Activated T-cell treated with anti-CD3 and anti-CD28 coated beads for 48 hours (primary cell): ENCODE results near the gene IL4I1.

Source experiments
- DNase-seq: peaks from one replicate; pipeline ENCODE4 v3.0.0-alpha.2; 2020; ENCODE audit warnings: low read depth

IL4I1 gene

DNA sequence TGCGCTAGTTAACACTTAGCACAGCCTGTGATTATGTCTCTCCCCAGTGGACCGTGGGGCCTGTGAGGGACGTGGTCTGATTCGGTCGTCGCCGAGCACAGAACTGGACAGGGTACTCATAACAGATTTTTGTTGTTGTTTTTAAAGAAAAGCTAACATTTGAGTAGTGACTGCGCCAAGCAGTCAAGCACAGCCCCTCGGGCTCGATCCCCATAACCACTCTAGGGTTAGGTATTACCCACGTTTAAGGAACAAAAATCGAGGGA is 46.5 kb downstream of the IL4I1 start:
- DNase-seq = no peak

DNA sequence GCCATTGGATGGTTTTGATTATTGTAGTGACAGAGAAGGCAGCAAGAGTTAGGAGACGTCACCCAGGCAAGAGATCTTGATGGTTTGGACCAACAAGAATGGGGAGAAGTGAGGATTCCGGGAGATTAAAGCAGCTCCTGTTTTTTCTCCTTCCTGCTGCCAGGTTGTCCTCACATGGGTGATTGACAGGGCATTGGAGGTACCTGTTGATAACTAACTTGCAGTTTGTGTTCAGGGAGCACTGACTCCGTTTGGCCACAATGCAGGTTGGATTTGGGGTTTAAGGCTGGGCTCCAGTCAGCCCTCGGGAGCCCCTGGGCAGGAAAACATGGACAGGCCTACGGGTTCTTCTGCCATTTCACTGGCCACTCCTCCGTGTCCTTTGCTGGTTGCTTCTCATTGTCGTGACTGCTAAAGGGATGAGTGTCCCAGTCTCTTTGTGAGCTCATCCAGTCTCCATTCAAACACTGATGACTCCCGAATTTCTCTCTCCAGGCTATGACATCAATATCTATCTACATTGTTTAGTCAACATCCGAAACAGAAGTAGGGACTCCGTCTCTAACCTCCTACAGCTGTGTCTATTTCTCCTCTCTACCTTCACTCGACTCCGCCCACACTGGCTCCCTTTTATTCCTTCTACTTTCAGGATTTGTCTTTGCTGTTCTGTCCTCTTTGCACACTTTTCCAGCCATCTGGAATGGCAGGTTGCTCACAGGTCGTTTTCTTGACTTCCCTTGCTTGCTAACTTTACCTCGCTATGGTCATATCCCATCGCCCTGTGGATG is 47.1 kb downstream of the IL4I1 start:
- no peak for DNase-seq

DNA sequence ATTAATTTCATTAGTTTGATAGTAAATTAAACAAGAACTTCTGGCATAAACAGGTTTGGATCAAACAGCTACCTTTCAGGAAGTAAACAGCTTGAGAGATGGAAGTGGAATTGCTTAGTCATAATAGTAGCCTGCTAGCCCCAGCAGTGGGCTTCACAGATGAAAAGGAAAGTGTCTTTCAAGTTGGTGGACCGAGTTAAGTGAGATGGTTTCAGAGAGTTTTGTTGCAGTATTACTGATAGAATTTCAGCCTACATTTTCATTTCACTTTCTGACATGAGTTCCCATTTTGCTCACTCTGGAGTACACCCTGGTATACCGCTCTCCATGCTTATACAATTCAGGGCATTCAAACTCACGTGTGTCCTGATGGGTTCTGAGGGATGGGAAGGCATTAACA is 47.7 kb downstream of the IL4I1 start:
- DNase-seq = no peak

DNA sequence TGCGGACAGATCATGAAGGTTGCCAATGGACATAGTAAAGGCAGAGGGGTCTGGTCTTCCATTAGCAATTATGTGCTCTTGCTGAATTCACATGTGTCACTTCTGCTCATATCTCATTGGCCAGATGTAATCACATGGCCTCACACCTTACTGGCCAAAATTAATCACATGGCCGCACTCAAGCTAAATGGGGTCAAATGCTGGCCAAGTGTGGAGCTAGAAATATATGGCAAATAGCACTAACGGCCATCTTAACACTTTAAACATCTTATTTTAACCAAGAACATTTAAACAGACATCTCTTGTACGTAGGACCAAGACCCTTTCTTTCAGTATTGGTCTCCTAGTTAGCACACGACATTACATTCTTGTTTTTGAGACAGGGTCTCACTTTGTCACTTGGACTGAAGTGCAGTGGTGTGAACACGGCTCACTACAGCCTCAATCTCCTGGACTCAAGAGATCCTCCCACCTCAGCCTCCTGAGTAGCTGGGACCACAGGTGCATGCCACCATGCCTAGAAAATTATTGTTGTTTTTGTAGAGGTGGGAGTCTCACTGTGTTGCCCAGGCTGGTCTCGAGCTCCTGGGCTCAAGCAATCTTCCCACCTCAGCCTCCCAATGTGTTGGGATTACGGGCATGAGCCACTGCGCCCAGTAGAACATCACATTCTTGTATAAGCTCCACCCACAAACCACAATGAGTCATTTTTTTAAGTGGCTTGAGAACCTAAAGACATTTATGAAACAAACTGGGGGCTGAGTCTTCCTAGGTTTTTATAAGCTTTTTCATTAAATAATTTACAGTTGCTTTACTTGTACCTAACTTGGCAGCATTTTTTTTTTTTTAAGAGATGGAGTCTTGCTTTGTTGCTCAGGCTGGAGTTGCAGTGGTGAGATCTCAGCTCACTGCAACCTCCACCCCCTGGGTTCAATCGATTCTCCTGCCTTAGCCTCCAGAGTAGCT is 48.7 kb downstream of the IL4I1 start:
- no peak for DNase-seq

DNA sequence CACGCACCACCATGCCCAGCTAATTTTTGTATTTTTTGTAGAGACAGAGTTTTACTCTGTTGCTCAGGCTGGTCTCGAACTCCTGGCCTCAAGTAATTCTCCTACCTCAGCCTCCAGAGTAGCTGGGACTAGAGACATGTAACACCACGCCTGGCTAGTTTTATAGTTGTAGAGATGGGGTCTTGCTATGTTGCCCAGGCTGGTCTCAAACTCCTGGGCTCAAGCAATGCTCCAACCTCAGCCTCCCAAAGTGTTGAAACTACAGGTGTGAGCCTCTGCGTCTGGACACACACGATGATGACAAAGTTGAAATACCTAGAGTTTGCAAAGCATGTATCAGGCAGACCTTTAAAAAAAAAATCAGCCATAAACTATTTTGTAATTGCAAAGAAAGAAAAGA is 50.3 kb downstream of the IL4I1 start:
- DNase-seq = no peak

DNA sequence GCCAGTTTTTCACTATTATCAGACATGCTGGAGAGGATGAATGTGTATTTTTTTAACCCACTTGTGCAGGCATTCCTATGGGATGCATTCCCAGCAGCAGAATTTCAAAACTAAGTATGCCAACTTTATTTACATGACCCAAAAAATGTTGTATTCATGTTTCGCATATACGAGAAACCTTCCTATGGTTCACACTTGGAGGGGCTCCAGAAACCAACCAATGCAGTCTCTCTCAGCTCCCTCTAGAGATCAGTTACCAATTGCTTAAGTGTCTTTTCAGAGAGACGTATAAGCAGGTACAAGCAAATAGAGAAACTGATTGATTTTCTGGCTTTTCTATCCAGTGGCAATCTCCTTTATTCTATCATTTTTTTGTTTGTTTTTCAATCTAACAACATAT is 51.3 kb downstream of the IL4I1 start:
- no peak for DNase-seq

DNA sequence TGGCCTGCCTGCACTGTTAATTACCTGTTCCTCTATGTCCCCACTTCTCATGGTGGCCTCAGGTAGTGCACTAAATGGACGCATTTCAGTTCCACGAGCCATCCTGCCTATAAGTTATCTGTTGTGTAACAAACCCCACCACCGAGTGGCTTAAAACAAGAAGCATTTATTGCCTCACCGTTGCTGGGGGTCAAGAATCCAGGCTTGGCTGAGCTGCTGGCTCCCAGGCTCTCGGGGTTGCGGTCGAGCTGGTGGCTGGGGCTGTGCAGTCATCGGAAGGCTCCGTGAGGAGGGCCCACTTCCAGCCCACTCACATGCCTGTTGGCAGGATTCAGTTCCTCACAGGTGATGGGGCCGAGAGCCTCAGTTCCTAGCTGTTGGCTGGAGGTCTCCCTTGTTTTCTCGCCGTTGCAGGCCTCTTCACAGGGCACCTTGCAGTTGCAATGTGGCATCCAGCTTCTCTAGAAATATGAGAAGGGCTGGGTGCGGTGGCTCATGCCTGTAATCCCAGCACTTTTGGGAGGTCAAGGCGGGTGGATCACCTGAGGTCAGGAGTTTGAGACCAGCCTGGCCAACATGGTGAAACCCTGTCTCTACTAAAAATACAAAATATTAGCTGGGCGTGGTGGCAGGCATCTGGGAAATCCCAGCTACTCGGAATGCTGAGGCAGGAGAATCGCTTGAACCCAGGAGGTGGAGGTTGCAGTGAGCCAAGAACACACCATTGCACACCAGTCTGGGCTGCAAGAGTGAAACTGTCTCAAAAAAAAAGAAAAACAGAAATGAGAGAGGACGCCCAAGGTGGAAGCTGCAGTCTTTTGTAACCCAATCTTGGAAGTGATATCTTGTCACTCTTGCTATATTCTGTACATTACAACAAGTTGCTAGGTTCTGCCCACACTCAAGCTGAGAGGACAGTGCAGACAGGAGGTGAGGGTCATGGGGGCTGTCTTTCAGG is 52.3 kb downstream of the IL4I1 start:
- no peak for DNase-seq

DNA sequence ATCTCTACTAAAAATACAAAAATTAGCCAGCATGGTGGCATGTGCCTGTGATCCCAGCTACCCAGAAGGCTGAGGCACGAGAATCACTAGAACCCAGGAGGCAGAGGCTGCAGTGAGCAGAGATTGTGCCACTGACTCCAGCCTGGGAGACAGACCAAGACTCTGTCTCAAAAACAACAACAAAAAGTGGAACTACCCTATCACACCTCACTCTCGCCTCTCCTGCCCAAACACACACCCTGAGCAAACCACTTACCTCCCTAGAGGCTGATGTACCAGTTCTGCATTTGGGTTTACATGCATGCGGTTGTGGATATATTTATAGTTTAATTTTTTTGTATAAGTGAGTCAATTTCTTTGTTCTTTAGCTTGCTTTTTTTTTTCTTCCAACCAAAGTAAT is 53.4 kb downstream of the IL4I1 start:
- no peak for DNase-seq

DNA sequence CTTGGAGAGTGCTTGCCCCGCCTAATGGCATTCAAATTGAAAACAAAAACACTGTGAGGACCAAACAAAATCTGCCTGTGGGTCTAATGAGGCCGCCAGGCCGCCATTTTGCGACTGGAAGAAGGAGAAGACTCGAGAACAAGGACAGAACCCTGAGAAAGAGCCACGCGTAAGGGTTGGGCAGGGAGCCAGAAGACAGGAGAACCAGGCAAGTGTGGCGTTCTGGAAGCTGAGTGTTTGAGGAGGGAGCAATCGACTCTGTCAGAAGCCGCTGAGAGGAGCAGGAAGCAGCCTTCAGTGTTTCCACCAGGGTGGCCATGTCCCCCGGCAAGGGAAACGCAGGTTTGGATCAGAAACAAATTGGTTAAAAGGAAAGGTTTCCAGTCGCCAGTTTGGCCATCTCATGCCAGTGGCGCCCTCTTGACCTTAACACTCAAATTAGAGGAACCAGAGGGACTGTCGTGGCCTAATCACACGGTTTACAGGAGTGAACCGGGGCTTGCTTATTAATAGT is 55.9 kb downstream of the IL4I1 start:
- DNase-seq = no peak

DNA sequence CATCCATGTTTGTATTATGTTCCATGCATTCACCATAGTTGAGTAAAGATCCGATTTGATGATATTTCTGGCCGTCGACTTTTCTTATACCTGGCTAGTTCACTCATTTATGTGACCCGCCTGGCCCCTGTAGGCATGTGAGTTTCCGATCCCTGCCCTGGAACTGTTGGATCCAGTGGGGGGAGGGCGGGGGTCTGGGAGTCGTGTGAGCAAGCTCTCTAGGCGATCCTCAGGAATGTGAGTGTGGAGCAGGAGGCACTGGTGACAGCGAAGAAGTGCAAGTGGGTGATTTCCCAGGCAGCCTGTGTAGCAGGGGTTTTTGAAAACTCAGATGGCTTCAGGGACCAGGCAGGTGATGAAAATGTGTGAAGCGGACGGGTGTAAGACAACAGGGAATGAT is 56.4 kb downstream of the IL4I1 start:
- no peak for DNase-seq

DNA sequence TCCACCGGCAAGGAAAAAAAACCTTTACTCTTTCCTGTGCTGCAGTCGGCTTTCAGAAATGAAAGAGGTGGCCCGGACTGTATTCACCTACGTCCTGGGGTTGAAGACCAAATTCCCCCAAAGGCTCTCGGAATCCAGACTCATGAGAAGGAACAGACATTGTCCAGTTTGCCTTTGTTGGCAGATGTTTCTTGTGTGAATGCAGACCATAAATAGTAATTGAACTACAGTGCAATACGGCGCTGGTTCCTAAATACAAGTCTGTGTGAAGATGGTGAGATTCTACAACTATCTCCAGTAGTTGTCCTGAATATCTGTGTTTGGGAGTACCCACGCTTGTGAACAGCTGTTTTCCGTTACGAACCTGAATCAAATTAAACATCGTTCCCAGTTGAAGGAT is 57.0 kb downstream of the IL4I1 start:
- no peak for DNase-seq
